Activated naive CD4-positive, alpha-beta T cell treated with anti-CD3 and anti-CD28 coated beads, Interleukin-2, amount 50 U/mL, for 24 hours (primary cell): Measurements from ENCODE around the gene MSMB.
"Not testable (repeated sequence)": the region's sequence is repeated elsewhere in the genome, so short reads cannot be mapped to it uniquely, and the experiment has no call there.

Experiments
- H3K27ac Mint-ChIP-seq: one replicate; pipeline ENCODE4 v1.8.0; 2021; ENCODE audit warnings: mild to moderate bottlenecking, mixed read lengths
- H3K27me3 Mint-ChIP-seq: one replicate; pipeline ENCODE4 v1.8.0; 2021; ENCODE audit warnings: mixed read lengths
- H3K36me3 Mint-ChIP-seq: one replicate; pipeline ENCODE4 v1.8.0; 2021; ENCODE audit warnings: mixed read lengths
- H3K4me1 Mint-ChIP-seq: one replicate; pipeline ENCODE4 v1.8.0; 2021; ENCODE audit warnings: mixed read lengths
- H3K4me3 Mint-ChIP-seq: one replicate; pipeline ENCODE4 v1.8.0; 2021; ENCODE audit warnings: mild to moderate bottlenecking, mixed read lengths
- H3K9me3 Mint-ChIP-seq: one replicate; pipeline ENCODE4 v1.8.0; 2021; ENCODE audit warnings: mixed read lengths

Gene MSMB

GRCh38 chr10:46046261-46046660 lies at the start of gene MSMB:
TSS of gene MSMB (minus strand) at chr10:46046269. CDS start at chr10:46046237, 32 bp downstream.
- H3K27me3 Mint-ChIP-seq, result no peaks in the 10 kb centered on the region
- no peak within 1 kb of the TSS for H3K4me3 Mint-ChIP-seq
- H3K4me1 Mint-ChIP-seq, result no peaks in the 10 kb centered on the region
- no peak within 1 kb of the TSS for H3K27ac Mint-ChIP-seq
- no peaks in the 10 kb centered on the region for H3K9me3 Mint-ChIP-seq
- H3K36me3 Mint-ChIP-seq, result no peaks in the 10 kb centered on the region

- Mint-ChIP-seq H3K27me3 (no peaks in the 10 kb centered on the region), H3K27ac (peak overlapping the region; percentile 90), H3K9me3 (no peaks in the 10 kb centered on the region), H3K4me1 (peaks cover 32% of the 10 kb centered on the region), H3K4me3 (peak overlapping the region; percentile 63), H3K36me3 (no peaks in the 10 kb centered on the region)
Measured at GRCh38 chr10:46094931-46095750, 49.1 kb upstream of the MSMB start.

- Mint-ChIP-seq H3K36me3 (no peaks in the 10 kb centered on the region), H3K27me3 (no peaks in the 10 kb centered on the region), H3K4me1 (peaks cover 32% of the 10 kb centered on the region), H3K4me3 (no peak overlapping the region), H3K27ac (peak overlapping the region; percentile 66), H3K9me3 (no peaks in the 10 kb centered on the region)
Measured at GRCh38 chr10:46094197-46094500, 48.1 kb upstream of the MSMB start.

- H3K27me3 Mint-ChIP-seq, H3K36me3 Mint-ChIP-seq, H3K4me3 Mint-ChIP-seq, H3K27ac Mint-ChIP-seq, H3K9me3 Mint-ChIP-seq: not testable (repeated sequence)
- H3K4me1 Mint-ChIP-seq, result peaks cover 32% of the 10 kb centered on the region
Measured at GRCh38 chr10:46093316-46094196, 47.5 kb upstream of the MSMB start.

GRCh38 chr10:46092524-46093081 lies 46.5 kb upstream of the MSMB start:
- no peak overlapping the region for H3K4me3 Mint-ChIP-seq
- no peaks in the 10 kb centered on the region for H3K9me3 Mint-ChIP-seq
- no peak overlapping the region for H3K27ac Mint-ChIP-seq
- H3K36me3 Mint-ChIP-seq, result no peaks in the 10 kb centered on the region
- H3K4me1 Mint-ChIP-seq, result peaks cover 29% of the 10 kb centered on the region
- H3K27me3 Mint-ChIP-seq, result no peaks in the 10 kb centered on the region

- Mint-ChIP-seq H3K27ac (no peak overlapping the region), H3K4me1 (peaks cover 22% of the 10 kb centered on the region), H3K9me3 (no peaks in the 10 kb centered on the region), H3K36me3 (no peaks in the 10 kb centered on the region), H3K27me3 (no peaks in the 10 kb centered on the region), H3K4me3 (peak overlapping the region; percentile 41)
Measured at GRCh38 chr10:46091828-46092523, 45.9 kb upstream of the MSMB start.

- Mint-ChIP-seq H3K36me3 (no peaks in the 10 kb centered on the region), H3K9me3 (no peaks in the 10 kb centered on the region), H3K4me1 (peaks cover 15% of the 10 kb centered on the region), H3K27ac (peak overlapping the region; percentile 52), H3K27me3 (no peaks in the 10 kb centered on the region), H3K4me3 (peak overlapping the region; percentile 41)
Measured at GRCh38 chr10:46091080-46091827, 45.2 kb upstream of the MSMB start.

GRCh38 chr10:46090258-46090812 lies 44.3 kb upstream of the MSMB start:
- H3K27ac Mint-ChIP-seq, result peak overlapping the region; percentile 6
- H3K27me3 Mint-ChIP-seq, result no peaks in the 10 kb centered on the region
- H3K9me3 Mint-ChIP-seq, result no peaks in the 10 kb centered on the region
- H3K4me1 Mint-ChIP-seq, result peaks cover 6% of the 10 kb centered on the region
- H3K36me3 Mint-ChIP-seq, result no peaks in the 10 kb centered on the region
- H3K4me3 Mint-ChIP-seq, result peak overlapping the region; percentile 34

- H3K27me3 Mint-ChIP-seq, H3K4me1 Mint-ChIP-seq, H3K9me3 Mint-ChIP-seq, H3K27ac Mint-ChIP-seq, H3K4me3 Mint-ChIP-seq, H3K36me3 Mint-ChIP-seq: not testable (repeated sequence)
Measured at GRCh38 chr10:46087381-46087780, 41.3 kb upstream of the MSMB start.

GRCh38 chr10:46084321-46085165 lies 38.5 kb upstream of the MSMB start:
- peaks cover 3% of the 10 kb centered on the region for H3K4me1 Mint-ChIP-seq
- H3K27ac Mint-ChIP-seq, result no peak overlapping the region
- H3K27me3 Mint-ChIP-seq, result no peaks in the 10 kb centered on the region
- H3K4me3 Mint-ChIP-seq, result no peak overlapping the region
- H3K36me3 Mint-ChIP-seq, result no peaks in the 10 kb centered on the region
- H3K9me3 Mint-ChIP-seq, result no peaks in the 10 kb centered on the region

GRCh38 chr10:46080886-46081285 lies 34.8 kb upstream of the MSMB start:
- H3K4me3 Mint-ChIP-seq, result no peak overlapping the region
- no peaks in the 10 kb centered on the region for H3K27me3 Mint-ChIP-seq
- peaks cover 19% of the 10 kb centered on the region for H3K4me1 Mint-ChIP-seq
- H3K9me3 Mint-ChIP-seq, result no peaks in the 10 kb centered on the region
- no peak overlapping the region for H3K27ac Mint-ChIP-seq
- no peaks in the 10 kb centered on the region for H3K36me3 Mint-ChIP-seq

- H3K27ac Mint-ChIP-seq, result no peak overlapping the region
- no peaks in the 10 kb centered on the region for H3K9me3 Mint-ChIP-seq
- H3K4me1 Mint-ChIP-seq, result peaks cover 19% of the 10 kb centered on the region
- no peak overlapping the region for H3K4me3 Mint-ChIP-seq
- H3K27me3 Mint-ChIP-seq, result no peaks in the 10 kb centered on the region
- H3K36me3 Mint-ChIP-seq, result no peaks in the 10 kb centered on the region
Measured at GRCh38 chr10:46079831-46080585, 33.9 kb upstream of the MSMB start.

- Mint-ChIP-seq H3K9me3 (no peaks in the 10 kb centered on the region), H3K4me3 (no peak overlapping the region), H3K4me1 (peaks cover 19% of the 10 kb centered on the region), H3K27me3 (no peaks in the 10 kb centered on the region), H3K27ac (peak overlapping the region; percentile 70), H3K36me3 (no peaks in the 10 kb centered on the region)
Measured at GRCh38 chr10:46077731-46078413, 31.8 kb upstream of the MSMB start.
